K562 (cell line): ENCODE results near the gene NUB1. TPM values are rescaled to one million over a fixed set of nuclear protein-coding genes. Genes with fewer than 3 reads are reported as not detected.
A peak's percentile ranks its signal among the peaks of the same experiment; 100 is the strongest.

Source experiments
- BRCA1 ChIP-seq, 2 experiments: fragments of 450-650 bp in 1 of 2; sonication (generic) in 1 of 2; formaldehyde crosslinking in 1 of 2; IDR thresholded peaks; 2 replicates each; pipeline versions ENCODE4 v1.5.0 to v1.6.1; 2017 to 2020; ENCODE audit warnings: mild to moderate bottlenecking in 1 of 2, missing genetic modification reagents in 1 of 2
- CCNT2 ChIP-seq: IDR thresholded peaks from 2 replicates; pipeline ENCODE4 v1.6.1; 2011; ENCODE audit warnings: borderline replicate concordance, low read depth, mild to moderate bottlenecking, moderate library complexity, mixed read lengths, low read length; ENCODE audit not compliant: insufficient read length; ENCODE audit errors: extremely low read depth
- CEBPG ChIP-seq, 3 experiments: fragments of 200-800 bp in 1 of 3; sonication (Bioruptor generic) in 1 of 3; sonication (generic) in 1 of 3; formaldehyde crosslinking in 1 of 3; IDR thresholded peaks in 2 of 3; conservative IDR thresholded peaks in 1 of 3; 2 replicates each; pipeline versions ENCODE4 v1.6.1 to v1.8.0; 2016 to 2022; ENCODE audit warnings: missing compliant biosample characterization in 2 of 3, missing genetic modification characterization in 2 of 3, mild to moderate bottlenecking in 1 of 3, missing genetic modification reagents in 1 of 3
- DDX20 ChIP-seq: fragments of 450-650 bp; IDR thresholded peaks from 2 replicates; pipeline ENCODE4 v1.6.1; 2016; ENCODE audit warnings: missing genetic modification characterization, low read depth, mild to moderate bottlenecking, missing compliant biosample characterization, moderate library complexity
- ESRRB ChIP-seq: fragments of 250-450 bp; sonication (Bioruptor Pico); IDR thresholded peaks from 2 replicates; pipeline ENCODE4 v1.5.0; 2020; ENCODE audit warnings: mild to moderate bottlenecking, moderate library complexity, borderline replicate concordance
- IRF9 ChIP-seq: fragments of 450-650 bp; IDR thresholded peaks from 2 replicates; pipeline ENCODE4 v1.6.1; 2016; ENCODE audit warnings: missing biosample characterization, missing genetic modification characterization
- JUN ChIP-seq, 2 experiments: sonication (generic) in 1 of 2; formaldehyde crosslinking in 1 of 2; IDR thresholded peaks; 2 replicates each; pipeline versions ENCODE4 v1.6.1 to v1.8.0; 2012 to 2022; ENCODE audit warnings: borderline replicate concordance in 2 of 2, mild to moderate bottlenecking in 2 of 2, improper control_type of control experiment in 1 of 2, low read depth in 1 of 2, low read length in 1 of 2, missing genetic modification reagents in 1 of 2
- KDM4B ChIP-seq, 2 experiments: fragments of 450-650 bp in 1 of 2; sonication (generic) in 1 of 2; IDR thresholded peaks; 2 replicates each; pipeline ENCODE4 v1.6.1; 2016 to 2017; ENCODE audit warnings: borderline replicate concordance in 2 of 2, antibody characterized with exemption in 1 of 2, low read depth in 1 of 2, mild to moderate bottlenecking in 1 of 2
- NFE2 ChIP-seq: IDR thresholded peaks from 2 replicates; pipeline ENCODE4 v1.6.1; 2014; ENCODE audit warnings: antibody characterized with exemption, low read depth
- PHB ChIP-seq: fragments of 250-450 bp; sonication (Bioruptor Pico); IDR thresholded peaks from 2 replicates; pipeline ENCODE4 v1.5.0; 2021
- PKNOX1 ChIP-seq: fragments of 450-650 bp; IDR thresholded peaks from 2 replicates; pipeline ENCODE4 v1.6.1; 2016
- RBM15 ChIP-seq: fragments of 200-400 bp; formaldehyde crosslinking; IDR thresholded peaks from 2 replicates; pipeline ENCODE4 v1.6.1; 2018; ENCODE audit warnings: mild to moderate bottlenecking, low read length, moderate library complexity; ENCODE audit not compliant: insufficient read depth
- RFX5 ChIP-seq: IDR thresholded peaks from 2 replicates; pipeline ENCODE4 v1.6.1; 2011; ENCODE audit warnings: low read depth, mild to moderate bottlenecking, improper control_type of control experiment, low read length
- SIN3A ChIP-seq, 2 experiments: fragments of 150-350 bp in 1 of 2; IDR thresholded peaks; 2 replicates each; pipeline ENCODE4 v1.6.1; 2011 to 2016; ENCODE audit warnings: borderline replicate concordance in 2 of 2, low read depth in 2 of 2, low read length in 2 of 2, mild to moderate bottlenecking in 2 of 2, moderate library complexity in 2 of 2; ENCODE audit not compliant: control insufficient read depth in 1 of 2
- WHSC1 ChIP-seq: IDR thresholded peaks from one replicate; pipeline ENCODE4 v1.6.1; 2012; ENCODE audit warnings: low read length, control low read depth, inconsistent platforms
- ZFP36 ChIP-seq: fragments of 150-350 bp; IDR thresholded peaks from 2 replicates; pipeline ENCODE4 v1.6.1; 2018; ENCODE audit warnings: low read length, low read depth; ENCODE audit not compliant: partially characterized antibody
- ZNF175 ChIP-seq: fragments of 200-800 bp; sonication (Bioruptor generic); IDR thresholded peaks from 2 replicates; pipeline ENCODE4 v1.6.1; 2016; ENCODE audit warnings: low read depth, mild to moderate bottlenecking, missing genetic modification characterization, missing compliant biosample characterization
- ZNF551 ChIP-seq: fragments of 250-450 bp; sonication (Bioruptor Pico); IDR thresholded peaks from 2 replicates; pipeline ENCODE4 v1.5.0; 2021; ENCODE audit warnings: mild to moderate bottlenecking, moderate library complexity
- ZNF586 ChIP-seq: fragments of 450-650 bp; formaldehyde crosslinking; conservative IDR thresholded peaks from 2 replicates; pipeline ENCODE4 v1.4.0; 2020; ENCODE audit warnings: mild to moderate bottlenecking, moderate library complexity
- ZSCAN29 ChIP-seq: fragments of 450-650 bp; IDR thresholded peaks from 2 replicates; pipeline ENCODE4 v1.6.1; 2017
- ZSCAN32 ChIP-seq: fragments of 450-650 bp; formaldehyde crosslinking; IDR thresholded peaks from 2 replicates; pipeline ENCODE4 v1.4.0; 2020; ENCODE audit warnings: mild to moderate bottlenecking, moderate library complexity
- polyA plus RNA-seq, 8 experiments: library from polyadenylated mRNA; depleted of rRNA in 4 of 8; stranded (reverse) in 5 of 8; unstranded in 3 of 8; fragments of >200 nt; fragmentation: Nextera tagmentation in 2 of 8; fragmentation: Illumina TruSeq in 1 of 8; extraction: Ambion mirVana in 2 of 8; extraction: Trizol in 1 of 8; gene quantifications; 2 replicates each; pipeline versions ENCODE4 v1.2.1 to v1.2.3, GENCODE V29; 2011 to 2014; ENCODE audit warnings: inconsistent platforms in 1 of 8, missing spikeins in 1 of 8
- total RNA-seq, 7 experiments: library from RNA; depleted of rRNA in 6 of 7; stranded (reverse); fragments of >200 nt in 6 of 7; fragmentation: Illumina TruSeq in 2 of 7; extraction: Trizol in 2 of 7; gene quantifications; 2 replicates each; pipeline versions ENCODE4 v1.2.1 to v1.2.3, GENCODE V29; 2011 to 2021; ENCODE audit warnings: low replicate concordance in 1 of 7

The NUB1 gene
- total and polyA plus RNA-seq, 9 of the 15 experiments (the other 6 are each of a cell fraction or from before 2014, with no cell fraction given), result 43.2 to 159 (median 85.2) TPM

- TF ChIP-seq RBM15, result no peak
- no peak for TF ChIP-seq ZFP36
- peak; percentile 28 for TF ChIP-seq WHSC1
- no peak for TF ChIP-seq ZNF586
- no peak for TF ChIP-seq CCNT2
- TF ChIP-seq ZNF551 (CRISPR knock-in tag), result no peak
- TF ChIP-seq ZSCAN29, result no peak
- no peak for TF ChIP-seq PHB (CRISPR knock-in tag)
- no peak for TF ChIP-seq ESRRB (CRISPR knock-in tag)
- TF ChIP-seq KDM4B (IDR thresholded peaks at IDR 0.05; ENCODE audit: borderline replicate concordance in 2 of 2, low read depth in 1 of 2), result no peak
- no peak for TF ChIP-seq NFE2
- TF ChIP-seq SIN3A (IDR thresholded peaks at IDR 0.05; ENCODE audit: borderline replicate concordance in 2 of 2, control insufficient read depth in 1 of 2, low read depth in 2 of 2, low read length in 2 of 2), result no peak
- TF ChIP-seq ZNF175 (CRISPR knock-in tag), result no peak
- TF ChIP-seq RFX5, result no peak
- no peak for TF ChIP-seq JUN (IDR thresholded peaks at IDR 0.05; ENCODE audit: borderline replicate concordance, low read depth, low read length)
- no peak for TF ChIP-seq JUN (CRISPR knock-in tag; IDR thresholded peaks at IDR 0.05; ENCODE audit: borderline replicate concordance)
- no peak for TF ChIP-seq BRCA1 (IDR thresholded peaks at IDR 0.05)
- TF ChIP-seq BRCA1 (CRISPR knock-in tag; IDR thresholded peaks at IDR 0.05), result no peak
- no peak for TF ChIP-seq DDX20 (tag)
- TF ChIP-seq IRF9, result no peak
- TF ChIP-seq ZSCAN32 (CRISPR knock-in tag), result no peak
- TF ChIP-seq CEBPG (CRISPR knock-in tag; IDR thresholded peaks at IDR 0.05), result no peak
- no peak for TF ChIP-seq CEBPG (tag; conservative IDR thresholded peaks at IDR 0.05 in 1 of 2, IDR thresholded peaks at IDR 0.05 in 1 of 2)
- TF ChIP-seq PKNOX1, result peak; percentile 52
These were observed 51.7 kb downstream of the NUB1 start (continued) for GRCh38 chr7:151393031-151393977.
